Brain microvascular endothelial cell (primary cell): Measurements from ENCODE around the gene COL4A6.

ENCODE experiments used
- DNase-seq: peaks from one replicate; pipeline ENCODE4 v3.0.0-alpha.2; 2020
- H3K27ac ChIP-seq: fragments of 250-450 bp; sonication (Bioruptor Pico); 2 replicates; pipeline ENCODE4 v1.5.1; 2020; ENCODE audit warnings: mild to moderate bottlenecking, moderate library complexity
- H3K27me3 ChIP-seq: fragments of 250-450 bp; sonication (Bioruptor Pico); replicated peaks from 2 replicates; pipeline ENCODE4 v1.5.1; 2020; ENCODE audit warnings: mild to moderate bottlenecking
- H3K36me3 ChIP-seq: fragments of 250-450 bp; sonication (Bioruptor Pico); replicated peaks from 2 replicates; pipeline ENCODE4 v1.5.1; 2020; ENCODE audit warnings: mild to moderate bottlenecking
- H3K4me3 ChIP-seq: 2 replicates; pipeline ENCODE4 v1.5.1; 2011; ENCODE audit warnings: low read depth, mild to moderate bottlenecking, control low read depth, low read length, moderate library complexity
- CTCF ChIP-seq: IDR thresholded peaks from 2 replicates; pipeline ENCODE4 v1.5.1; 2011; ENCODE audit warnings: low read depth, mild to moderate bottlenecking, moderate library complexity, low read length, control low read depth, inconsistent platforms; ENCODE audit errors: missing control alignments
- in situ Hi-C: cut with HindIII; loops from 2 replicates; pipeline ENCODE4 v1.10.0; 2017; ENCODE audit warnings: low sequenced_read_pairs, low pct_ligation_motif_present

The COL4A6 gene

GRCh38 chrX:108246304-108246954 is 191.8 kb downstream of the COL4A6 start:
- Histone ChIP-seq H3K4me3 (no peak overlapping the region), H3K27ac (no peak overlapping the region), H3K36me3 (no peaks in the 10 kb centered on the region), H3K27me3 (no peaks in the 10 kb centered on the region)
- in situ Hi-C loops: no loop called here
- TF ChIP-seq CTCF: no peak
- no peak for DNase-seq

- TF ChIP-seq CTCF: no peak
- Histone ChIP-seq H3K27me3 (no peaks in the 10 kb centered on the region), H3K27ac (no peak overlapping the region), H3K36me3 (no peaks in the 10 kb centered on the region), H3K4me3 (no peak overlapping the region)
- in situ Hi-C loops: no loop called here
- DNase-seq: no peak
Measured at GRCh38 chrX:108245462-108245861, 192.8 kb downstream of the COL4A6 start.

- no peak for DNase-seq
- TF ChIP-seq CTCF: no peak
- peaks cover 2% of the 10 kb centered on the region for H3K27me3 ChIP-seq
- in situ Hi-C loops: no loop called here
- no peak overlapping the region for H3K4me3 ChIP-seq
- H3K27ac ChIP-seq: no peak overlapping the region
- H3K36me3 ChIP-seq: no peaks in the 10 kb centered on the region
Measured at GRCh38 chrX:108235986-108236385, 202.2 kb downstream of the COL4A6 start.

GRCh38 chrX:108230574-108230973 is 207.6 kb downstream of the COL4A6 start:
- no peak for DNase-seq
- Histone ChIP-seq H3K27ac (no peak overlapping the region), H3K4me3 (no peak overlapping the region), H3K27me3 (peaks cover 2% of the 10 kb centered on the region), H3K36me3 (no peaks in the 10 kb centered on the region)
- in situ Hi-C loops: no loop called here
- no peak for TF ChIP-seq CTCF

GRCh38 chrX:108224727-108225621 is 213.2 kb downstream of the COL4A6 start:
- peak; percentile 59 for TF ChIP-seq CTCF
- H3K27me3 ChIP-seq: no peaks in the 10 kb centered on the region
- H3K36me3 ChIP-seq: no peaks in the 10 kb centered on the region
- peak; percentile 8 for DNase-seq
- no peak overlapping the region for H3K27ac ChIP-seq
- in situ Hi-C loops: no loop called here
- H3K4me3 ChIP-seq: no peak overlapping the region
